AG09309 (cell line): Measurements from ENCODE around the gene PKD2.

Experiments
- DNase-seq: peaks from one replicate; pipeline ENCODE4 v3.0.0-alpha.2; 2010; ENCODE audit warnings: low read depth
- H3K4me3 ChIP-seq: 2 replicates; pipeline ENCODE4 v1.5.1; 2011; ENCODE audit warnings: mild to moderate bottlenecking, low read depth, low read length, moderate library complexity; ENCODE audit not compliant: control insufficient read depth
- CTCF ChIP-seq: IDR thresholded peaks from 2 replicates; pipeline ENCODE4 v1.5.1; 2011; ENCODE audit warnings: mild to moderate bottlenecking, low read depth, low read length, inconsistent platforms; ENCODE audit not compliant: insufficient read depth, control insufficient read depth; ENCODE audit errors: missing control alignments

The PKD2 gene

GRCh38 chr4:88060431-88060830 lies 53.0 kb downstream of the PKD2 start:
- DNase-seq = no peak
- H3K4me3 ChIP-seq = no peak overlapping the region
- TF ChIP-seq CTCF = no peak

- no peak for DNase-seq
- TF ChIP-seq CTCF = no peak
These were observed 54.9 kb downstream of the PKD2 start for GRCh38 chr4:88062311-88062710.

GRCh38 chr4:88062843-88063242 lies 55.4 kb downstream of the PKD2 start:
- no peak for TF ChIP-seq CTCF
- H3K4me3 ChIP-seq = no peak overlapping the region
- no peak for DNase-seq

More at GRCh38 chr4:88062311-88062710, 54.9 kb downstream of the PKD2 start:
- no peak overlapping the region for H3K4me3 ChIP-seq

GRCh38 chr4:88063634-88064296 lies 56.3 kb downstream of the PKD2 start:
- no peak for TF ChIP-seq CTCF
- no peak overlapping the region for H3K4me3 ChIP-seq

GRCh38 chr4:88064410-88064809 lies 57.0 kb downstream of the PKD2 start:
- H3K4me3 ChIP-seq = no peak overlapping the region
- no peak for TF ChIP-seq CTCF
- DNase-seq = no peak

More at GRCh38 chr4:88063634-88064296, 56.3 kb downstream of the PKD2 start:
- DNase-seq = no peak

GRCh38 chr4:88070031-88070430 lies 62.6 kb downstream of the PKD2 start:
- no peak for DNase-seq
- H3K4me3 ChIP-seq = no peak overlapping the region
- no peak for TF ChIP-seq CTCF
